ENCODE results near the gene MUSTN1.

- TF ChIP-seq CTCF (conservative IDR thresholded peaks at IDR 0.05 in 1 of 2, IDR thresholded peaks at IDR 0.05 in 1 of 2; ENCODE audit: extremely low read depth in 1 of 2, insufficient read depth in 1 of 2, low read depth in 1 of 2, low read length in 2 of 2) (no peak), EZH2 (IDR thresholded peaks at IDR 0.05; ENCODE audit: borderline replicate concordance, low read length) (no peak)
Observed at GRCh38 chr3:52871761-52872160, 36.9 kb upstream of the MUSTN1 start.

Data from mammary epithelial cell (primary cell).